ENCODE data around the gene ADGRG1.
"Not testable (repeated sequence)": the region's sequence is repeated elsewhere in the genome, so short reads cannot be mapped to it uniquely, and the experiment has no call there.

The ADGRG1 gene

DNA sequence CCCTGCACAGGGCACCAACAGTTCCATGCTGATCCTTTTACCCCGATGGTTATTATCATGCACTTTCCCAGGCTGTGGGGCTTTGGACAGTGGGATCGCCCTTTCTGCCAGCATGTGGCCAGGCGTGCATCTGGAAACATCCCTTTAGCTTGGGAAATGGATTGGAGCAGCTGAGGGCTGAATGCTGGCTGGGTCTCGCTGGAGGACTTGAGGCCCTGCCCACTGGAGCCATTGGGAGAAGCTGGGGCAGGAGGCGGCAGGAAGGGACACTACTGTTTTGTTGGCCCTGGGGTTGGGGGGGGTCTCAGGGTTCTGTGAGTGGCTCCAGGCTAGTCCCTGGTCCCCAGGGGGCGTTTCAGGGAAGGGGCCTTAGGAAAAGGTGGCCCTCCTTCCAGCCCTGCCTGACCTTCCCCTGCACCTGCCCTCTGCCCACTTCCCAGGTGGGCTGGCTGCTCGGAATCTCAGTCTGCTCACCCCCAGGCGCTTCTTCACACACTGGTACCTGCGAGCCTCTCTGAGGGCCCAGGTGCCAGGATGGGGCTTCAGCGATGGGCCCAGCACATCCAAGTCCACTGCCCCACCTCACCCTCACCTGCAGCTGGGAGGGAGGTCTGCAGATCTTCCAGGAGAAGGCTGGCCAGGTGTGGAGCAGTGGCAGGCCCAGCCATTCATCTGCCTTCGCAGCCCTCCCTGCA is 38.1 kb downstream of the ADGRG1 start:
- in situ Hi-C loops (cut with MboI; ENCODE audit: low sequenced_read_pairs): no loop called here

DNA sequence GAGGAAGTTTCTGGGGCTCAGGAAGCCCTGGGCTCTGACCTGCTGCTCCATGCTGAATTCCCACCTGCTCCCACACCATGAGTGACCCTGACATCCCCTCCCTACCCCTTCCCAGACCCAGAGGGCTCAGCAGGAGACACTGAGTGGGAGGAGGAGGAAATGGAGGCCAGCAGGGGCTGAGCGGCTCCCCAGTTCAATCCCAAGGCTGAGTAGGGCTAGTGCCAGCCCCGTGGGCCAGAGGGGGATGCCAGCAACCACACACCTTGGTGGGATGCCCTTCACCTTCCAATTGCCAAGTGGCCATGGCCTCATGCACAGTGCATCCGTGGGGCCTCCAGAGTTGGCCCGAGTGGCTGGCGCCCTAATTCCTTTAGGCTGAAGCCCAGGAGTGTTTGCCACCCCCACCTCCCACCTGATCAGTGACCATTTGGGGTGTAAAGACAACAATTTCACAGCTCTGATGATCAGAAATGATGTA is 38.7 kb downstream of the ADGRG1 start:
- in situ Hi-C loops (cut with MboI; ENCODE audit: low sequenced_read_pairs): no loop called here

DNA sequence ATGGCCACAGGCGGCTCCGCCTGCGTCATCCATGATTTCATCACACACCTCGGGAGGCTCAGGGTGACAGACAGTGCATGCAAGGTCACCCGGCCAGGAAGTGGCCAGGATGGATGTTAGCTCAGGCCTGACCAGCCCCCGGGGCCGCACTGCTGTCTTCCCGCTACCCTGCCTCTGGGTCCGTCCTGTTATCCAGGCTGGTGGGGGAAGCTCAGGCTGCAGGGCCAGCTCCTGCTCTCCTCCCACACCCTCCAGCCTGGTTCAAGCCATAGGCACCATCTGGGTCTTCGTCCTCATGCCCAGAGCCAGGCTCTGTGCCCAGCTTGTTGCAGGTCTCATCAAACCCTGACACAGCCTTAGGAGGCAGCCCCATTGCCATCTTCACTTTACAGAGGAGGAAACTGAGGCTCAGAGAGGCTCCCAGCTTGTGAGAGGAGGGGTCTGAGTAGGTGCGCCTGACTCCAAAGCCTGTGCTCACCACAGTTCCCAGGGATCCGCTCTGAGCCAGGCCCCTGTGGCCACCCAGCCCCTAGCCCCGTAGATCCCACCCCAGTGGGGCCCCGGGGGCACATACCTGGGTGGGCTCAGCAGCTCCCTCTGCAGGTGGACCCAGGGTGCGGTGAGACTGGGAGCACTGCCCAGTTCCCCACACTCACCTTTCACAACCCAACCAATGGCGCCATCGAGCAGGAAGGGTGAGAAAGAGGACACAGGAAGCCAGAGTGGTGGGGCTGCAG is 39.3 kb downstream of the ADGRG1 start:
- in situ Hi-C loops (cut with MboI; ENCODE audit: low sequenced_read_pairs): no loop called here

DNA sequence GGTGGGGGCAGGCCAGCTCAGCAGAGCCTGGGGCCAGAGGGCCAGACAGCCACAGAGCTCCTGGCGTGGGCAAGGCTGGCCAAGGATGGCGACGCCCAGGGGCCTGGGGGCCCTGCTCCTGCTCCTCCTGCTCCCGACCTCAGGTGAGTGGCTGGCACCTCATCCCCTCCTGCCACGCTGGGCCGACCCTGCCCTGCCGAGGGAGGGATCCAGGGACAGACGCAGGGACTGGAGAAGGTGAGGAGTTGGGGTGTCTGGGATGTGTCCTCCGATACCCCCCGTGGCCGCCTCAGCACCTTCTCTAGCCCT is 39.8 kb downstream of the ADGRG1 start, which contains the start of gene ADGRG3:
TSS of gene ADGRG3 (plus strand) at position 44 of the 309 bp plus-strand sequence. CDS start at position 86, 42 bp downstream.
- in situ Hi-C loops (cut with MboI; ENCODE audit: low sequenced_read_pairs): no loop called here

DNA sequence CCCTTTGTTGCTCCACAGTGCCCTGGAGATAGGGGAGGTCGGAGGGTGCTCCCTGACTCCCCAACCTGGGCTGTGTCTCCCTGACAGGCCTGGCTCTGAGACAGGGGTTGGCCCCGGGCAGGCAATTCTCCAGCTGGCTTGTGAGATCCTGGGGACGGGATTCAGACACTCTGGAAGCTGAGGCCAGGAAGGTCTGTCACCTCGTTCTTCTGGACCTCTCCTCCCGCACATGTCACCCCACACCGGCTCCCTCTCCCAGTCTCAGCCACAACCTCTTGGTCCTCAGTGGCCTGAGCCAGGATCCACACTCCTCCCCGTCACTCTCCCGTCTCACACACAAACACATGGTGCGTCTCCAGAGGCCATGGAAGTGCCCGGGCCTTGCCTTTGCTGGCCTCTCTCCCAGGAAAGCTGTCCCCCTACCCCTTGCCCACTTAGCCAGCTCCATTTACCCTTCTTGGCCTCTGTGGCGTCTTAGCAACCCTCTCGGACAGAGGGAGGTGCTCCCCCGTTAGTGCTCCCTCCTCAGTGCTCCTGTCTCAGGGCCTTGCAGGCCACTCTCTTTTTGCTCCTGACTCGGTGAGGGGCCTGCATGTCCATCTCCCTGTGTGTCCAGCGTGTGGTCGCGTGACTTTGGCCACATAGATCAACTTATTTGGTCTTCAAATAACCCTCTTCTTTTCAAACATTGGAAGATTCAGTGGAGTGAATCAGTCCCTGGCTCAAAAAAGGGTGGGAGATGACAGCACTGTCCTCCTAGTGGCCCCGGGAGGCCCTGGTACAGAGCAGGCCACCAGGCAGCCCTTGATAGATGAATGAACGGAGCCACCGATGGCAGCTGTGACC is 40.4 kb downstream of the ADGRG1 start:
- in situ Hi-C loops (cut with MboI; ENCODE audit: low sequenced_read_pairs): no loop called here

DNA sequence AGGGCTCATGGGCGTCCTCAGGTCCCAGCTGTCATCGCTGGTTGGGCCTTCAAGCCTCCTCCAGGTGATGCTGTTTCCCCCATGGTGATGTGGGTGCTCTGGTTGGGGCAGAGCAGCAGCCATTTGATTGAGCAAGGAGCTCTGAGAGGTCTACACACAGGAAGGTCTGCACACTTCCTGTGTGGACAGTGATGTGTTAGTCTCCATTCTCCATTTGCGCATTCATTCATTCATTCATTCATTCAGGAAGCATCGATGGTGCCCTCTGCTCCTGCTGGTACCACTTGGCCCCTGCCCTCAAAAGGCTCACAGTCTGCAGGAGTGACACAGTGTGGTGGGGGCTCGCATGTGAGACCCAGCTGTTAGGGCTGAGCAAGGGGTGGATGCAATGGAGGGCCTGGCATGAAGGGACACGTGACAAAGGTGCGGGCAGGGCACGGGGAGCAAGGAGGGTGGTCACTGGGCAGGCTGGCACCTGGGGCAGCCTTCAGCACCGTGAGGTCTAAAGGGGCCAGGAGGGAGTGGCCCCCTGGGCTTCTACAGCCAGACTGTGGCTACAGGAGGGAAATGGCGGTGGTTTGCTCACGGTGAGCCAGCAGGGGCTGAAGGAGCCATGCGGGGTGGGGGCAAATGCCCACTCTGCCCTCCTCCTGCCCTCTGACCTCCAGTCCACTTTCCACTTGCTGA is 41.2 kb downstream of the ADGRG1 start:
- in situ Hi-C loops (cut with MboI; ENCODE audit: low sequenced_read_pairs): no loop called here

DNA sequence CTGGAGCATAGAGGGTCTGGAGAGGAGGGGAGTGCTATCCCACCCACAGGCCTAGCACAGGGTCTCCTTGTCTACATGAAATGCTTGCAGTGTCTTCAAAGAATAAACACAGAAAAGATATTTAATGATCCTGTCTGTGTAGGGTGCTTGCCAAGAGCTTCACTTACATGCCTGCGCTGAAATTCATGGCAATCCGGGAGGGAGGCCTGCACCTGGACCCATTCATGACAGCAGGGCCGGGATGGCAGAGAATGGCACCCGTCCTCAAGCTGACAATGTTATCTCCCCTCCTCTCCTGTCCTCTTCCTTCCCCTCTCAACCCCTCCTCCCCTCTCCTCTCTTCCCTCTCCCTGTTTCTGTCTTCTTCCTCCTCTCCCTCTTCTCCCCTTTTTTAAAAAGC is 41.8 kb downstream of the ADGRG1 start:
- in situ Hi-C loops (cut with MboI; ENCODE audit: low sequenced_read_pairs): no loop called here

DNA sequence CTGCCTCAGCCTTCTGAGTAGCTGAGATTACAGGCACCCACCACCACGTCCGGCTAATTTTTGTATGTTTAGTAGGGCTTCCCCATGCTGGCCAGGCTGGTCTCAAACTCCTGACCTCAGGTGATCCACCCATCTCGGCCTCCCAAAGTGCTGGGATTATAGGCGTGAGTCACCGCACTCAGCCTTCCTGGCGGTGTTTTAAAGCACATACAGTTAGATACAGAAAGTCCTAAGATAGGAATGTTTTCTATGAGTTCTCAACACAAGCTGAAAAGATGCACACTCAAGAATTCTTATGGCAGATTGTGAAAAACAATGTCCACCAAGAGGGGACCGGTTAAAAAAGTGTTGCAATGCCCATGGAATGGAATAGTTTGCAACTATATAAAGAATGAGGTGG is 43.0 kb downstream of the ADGRG1 start:
- in situ Hi-C loops (cut with MboI; ENCODE audit: low sequenced_read_pairs): not testable (repeated sequence)

DNA sequence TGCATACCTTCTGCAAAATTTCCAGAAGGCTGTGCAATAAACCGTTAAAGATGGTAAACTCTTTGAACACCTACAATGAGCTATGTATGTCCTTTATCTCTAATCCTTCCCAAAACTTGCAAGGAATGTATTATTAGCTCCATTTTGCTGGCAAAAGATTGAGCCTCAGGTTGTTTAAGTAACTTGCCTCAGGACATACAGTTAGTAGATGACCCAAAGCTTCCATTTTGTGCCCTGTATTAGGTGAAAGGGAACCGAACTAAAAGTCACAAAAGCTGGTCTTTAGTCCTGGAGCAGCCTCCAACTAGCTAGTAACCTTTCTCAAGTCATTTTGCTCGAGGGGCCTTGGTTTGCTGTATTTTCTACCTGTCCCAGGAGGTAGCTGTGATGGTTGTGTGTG is 44.0 kb downstream of the ADGRG1 start:
- in situ Hi-C loops (cut with MboI; ENCODE audit: low sequenced_read_pairs): no loop called here

DNA sequence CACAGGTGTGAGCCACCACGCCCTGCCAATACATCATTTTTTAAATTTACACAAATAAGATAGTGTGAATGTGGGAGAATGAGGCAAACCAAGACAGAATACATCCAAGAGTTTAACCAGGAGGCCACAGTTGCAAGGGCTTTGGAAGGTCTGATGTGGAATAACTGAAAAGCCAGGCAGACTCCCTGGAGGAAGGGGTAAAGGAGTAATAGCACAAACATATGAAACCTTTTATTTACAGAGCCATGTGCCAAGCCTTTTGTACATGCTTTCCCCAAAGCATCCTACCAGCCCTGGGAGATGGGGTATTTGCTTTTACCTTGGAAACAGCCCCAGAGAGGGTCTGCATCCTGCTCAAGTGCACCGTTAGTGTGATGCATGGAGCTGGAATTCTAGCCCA is 44.4 kb downstream of the ADGRG1 start:
- in situ Hi-C loops (cut with MboI; ENCODE audit: low sequenced_read_pairs): no loop called here

DNA sequence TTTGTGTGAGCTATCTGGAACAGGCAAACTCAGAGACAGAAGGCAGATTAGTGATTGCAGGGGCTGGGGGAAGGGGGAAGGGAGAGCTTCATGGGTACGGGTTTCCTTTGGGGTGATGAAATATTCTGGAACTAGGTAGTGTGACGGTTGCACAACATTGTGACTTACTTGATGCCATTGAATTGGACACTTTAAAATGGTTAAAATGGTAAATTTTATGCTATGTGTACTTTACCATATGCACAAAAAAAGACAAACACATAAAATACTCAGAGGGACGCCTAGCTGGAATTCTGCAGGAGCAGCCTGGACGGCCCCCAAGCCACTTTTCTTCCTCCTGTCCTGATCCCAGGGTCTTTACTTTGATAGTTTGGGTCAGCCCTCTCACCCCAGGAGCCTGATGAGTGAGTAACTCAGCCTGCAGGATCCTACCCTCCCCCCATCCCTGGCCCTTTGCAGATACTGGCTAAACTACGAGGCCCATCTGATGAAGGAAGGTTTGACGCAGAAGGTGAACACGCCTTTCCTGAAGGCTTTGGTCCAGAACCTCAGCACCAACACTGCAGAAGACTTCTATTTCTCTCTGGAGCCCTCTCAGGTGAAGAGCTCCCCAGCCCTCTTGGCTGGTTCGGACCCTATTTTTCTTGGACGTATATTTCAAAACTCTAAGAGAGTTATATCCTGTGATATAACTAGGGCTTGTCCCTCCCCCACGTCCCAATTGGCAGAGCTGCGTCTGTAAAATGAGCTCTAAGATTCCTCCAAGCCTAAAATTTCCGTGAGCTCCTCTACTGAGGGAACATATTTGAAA is 47.5 kb downstream of the ADGRG1 start:
- in situ Hi-C loops (cut with MboI; ENCODE audit: low sequenced_read_pairs): no loop called here

DNA sequence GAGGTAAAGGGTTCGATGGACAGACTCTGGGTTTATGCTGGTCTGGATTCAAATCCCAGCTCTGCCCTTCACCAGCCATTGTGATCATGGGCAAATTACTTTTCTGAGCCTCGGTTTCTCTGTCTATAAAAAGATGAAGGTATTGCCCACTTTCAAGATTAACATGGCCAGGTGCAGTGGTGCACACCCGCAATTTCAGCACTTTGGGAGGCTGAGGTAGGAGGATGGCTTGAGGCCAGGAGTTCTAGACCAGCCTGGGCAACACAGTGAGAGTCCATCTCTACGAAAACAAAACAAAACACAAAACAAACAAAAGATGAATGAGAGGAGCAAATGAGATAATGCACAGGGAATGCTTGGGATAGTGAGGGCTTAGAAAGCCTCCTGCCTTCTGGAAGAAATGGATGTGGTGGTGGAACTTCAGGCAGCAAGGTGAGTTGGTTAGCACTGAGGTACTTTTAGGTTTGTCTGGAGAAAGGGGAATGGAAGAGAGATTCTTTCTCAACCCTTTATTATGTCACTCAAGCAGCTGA is 48.2 kb downstream of the ADGRG1 start:
- in situ Hi-C loops (cut with MboI; ENCODE audit: low sequenced_read_pairs): no loop called here

DNA sequence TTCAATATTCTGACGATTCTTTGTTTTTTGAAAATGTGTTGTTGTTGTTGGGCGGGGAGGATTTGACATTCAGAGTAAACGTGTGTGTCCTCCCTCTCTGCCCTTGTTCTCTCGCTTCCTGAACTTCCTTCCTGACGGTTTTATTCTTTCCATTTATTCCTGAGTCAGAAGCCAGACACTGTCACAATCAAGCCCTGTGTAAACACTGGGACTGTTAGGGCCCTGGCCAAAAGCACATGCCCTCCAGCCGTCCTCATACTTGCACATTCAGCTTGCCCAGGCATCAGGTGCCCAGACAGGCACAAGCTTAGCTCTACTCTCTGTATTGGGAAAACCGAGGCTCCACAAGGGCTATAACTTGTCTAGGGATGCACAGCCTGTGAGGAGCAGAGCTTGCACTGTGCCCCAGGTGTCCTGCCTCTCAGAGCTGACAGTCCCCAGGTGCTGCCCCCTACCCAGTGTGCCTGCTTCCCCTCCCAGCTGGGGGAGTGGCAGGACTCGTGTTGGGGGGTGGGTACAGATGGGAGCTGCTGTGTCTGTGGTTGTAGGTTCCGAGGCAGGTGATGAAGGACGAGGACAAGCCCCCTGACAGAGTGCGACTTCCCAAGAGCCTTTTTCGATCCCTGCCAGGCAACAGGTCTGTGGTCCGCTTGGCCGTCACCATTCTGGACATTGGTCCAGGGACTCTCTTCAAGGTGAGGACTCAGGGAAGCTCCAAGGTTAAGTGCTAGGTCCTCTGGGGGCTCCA is 49.4 kb downstream of the ADGRG1 start:
- in situ Hi-C loops (cut with MboI; ENCODE audit: low sequenced_read_pairs): no loop called here

DNA sequence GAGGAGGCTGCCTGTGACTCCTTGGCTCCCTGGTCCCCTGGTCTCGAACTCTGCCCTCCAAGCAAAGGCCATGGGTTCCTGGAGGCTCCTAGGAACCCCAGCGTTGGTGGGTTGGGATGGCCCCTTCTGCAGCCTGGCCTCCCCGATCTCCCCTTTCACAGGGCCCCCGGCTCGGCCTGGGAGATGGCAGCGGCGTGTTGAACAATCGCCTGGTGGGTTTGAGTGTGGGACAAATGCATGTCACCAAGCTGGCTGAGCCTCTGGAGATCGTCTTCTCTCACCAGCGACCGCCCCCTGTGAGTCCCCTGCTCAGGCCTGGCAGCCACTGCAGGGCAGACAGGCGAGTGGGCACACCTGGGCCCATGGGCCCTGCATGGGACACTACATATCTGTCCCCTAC is 50.6 kb downstream of the ADGRG1 start:
- in situ Hi-C loops (cut with MboI; ENCODE audit: low sequenced_read_pairs): no loop called here

DNA sequence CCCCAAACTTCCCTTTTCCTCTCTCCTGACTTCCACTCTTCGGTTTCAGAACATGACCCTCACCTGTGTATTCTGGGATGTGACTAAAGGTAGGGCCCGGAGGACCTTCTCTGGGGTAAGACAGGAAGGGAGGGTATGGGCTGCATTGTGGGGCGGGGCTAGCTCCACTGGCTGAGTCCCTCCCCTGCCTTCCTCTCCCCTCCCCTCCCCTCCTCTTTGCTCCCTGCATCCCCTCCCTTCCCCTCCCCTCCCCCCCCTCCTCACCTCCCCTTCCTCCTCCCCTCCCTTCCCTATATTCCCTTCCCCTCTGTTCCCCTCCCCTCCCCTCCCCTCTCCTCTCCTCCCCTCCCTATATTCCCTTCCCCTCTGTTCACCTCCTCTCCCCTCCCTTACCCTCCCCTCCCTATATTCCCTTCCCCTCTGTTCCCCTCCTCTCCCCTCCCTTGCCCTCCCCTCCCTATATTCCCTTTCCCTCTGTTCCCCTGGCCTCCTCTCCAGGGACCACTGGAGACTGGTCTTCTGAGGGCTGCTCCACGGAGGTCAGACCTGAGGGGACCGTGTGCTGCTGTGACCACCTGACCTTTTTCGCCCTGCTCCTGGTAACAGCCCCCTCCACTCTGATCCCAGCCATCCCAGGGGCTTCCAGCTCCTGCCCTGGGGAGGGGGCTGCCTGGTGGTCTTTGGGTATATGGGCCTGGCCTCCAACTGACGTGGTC is 51.5 kb downstream of the ADGRG1 start:
- in situ Hi-C loops (cut with MboI; ENCODE audit: low sequenced_read_pairs): no loop called here

DNA sequence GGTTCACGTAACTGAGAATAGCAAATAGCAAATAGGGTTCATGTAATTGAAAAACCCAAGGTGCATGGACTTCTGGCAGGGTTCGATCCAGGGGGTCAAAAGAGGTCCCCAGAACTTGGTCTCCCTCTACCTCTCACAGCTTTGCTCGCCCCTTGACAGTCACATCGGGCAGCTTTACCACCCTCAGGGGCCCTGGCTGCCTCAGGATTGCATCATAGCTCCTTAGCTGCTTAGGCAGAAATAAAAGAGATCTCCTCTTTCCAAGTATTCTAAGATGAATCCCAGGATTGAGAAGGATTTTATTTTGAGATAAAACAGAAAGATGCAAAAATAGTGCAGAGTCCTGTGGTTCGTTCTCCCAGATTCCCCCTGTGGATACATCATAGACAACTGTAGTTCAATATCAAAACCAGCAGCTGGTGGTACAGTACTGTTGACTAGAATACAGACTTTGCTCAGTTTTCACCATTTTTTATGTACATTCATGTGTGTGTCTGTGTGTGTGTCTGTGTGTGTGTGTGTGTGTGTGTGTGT is 52.5 kb downstream of the ADGRG1 start:
- in situ Hi-C loops (cut with MboI; ENCODE audit: low sequenced_read_pairs): no loop called here

DNA sequence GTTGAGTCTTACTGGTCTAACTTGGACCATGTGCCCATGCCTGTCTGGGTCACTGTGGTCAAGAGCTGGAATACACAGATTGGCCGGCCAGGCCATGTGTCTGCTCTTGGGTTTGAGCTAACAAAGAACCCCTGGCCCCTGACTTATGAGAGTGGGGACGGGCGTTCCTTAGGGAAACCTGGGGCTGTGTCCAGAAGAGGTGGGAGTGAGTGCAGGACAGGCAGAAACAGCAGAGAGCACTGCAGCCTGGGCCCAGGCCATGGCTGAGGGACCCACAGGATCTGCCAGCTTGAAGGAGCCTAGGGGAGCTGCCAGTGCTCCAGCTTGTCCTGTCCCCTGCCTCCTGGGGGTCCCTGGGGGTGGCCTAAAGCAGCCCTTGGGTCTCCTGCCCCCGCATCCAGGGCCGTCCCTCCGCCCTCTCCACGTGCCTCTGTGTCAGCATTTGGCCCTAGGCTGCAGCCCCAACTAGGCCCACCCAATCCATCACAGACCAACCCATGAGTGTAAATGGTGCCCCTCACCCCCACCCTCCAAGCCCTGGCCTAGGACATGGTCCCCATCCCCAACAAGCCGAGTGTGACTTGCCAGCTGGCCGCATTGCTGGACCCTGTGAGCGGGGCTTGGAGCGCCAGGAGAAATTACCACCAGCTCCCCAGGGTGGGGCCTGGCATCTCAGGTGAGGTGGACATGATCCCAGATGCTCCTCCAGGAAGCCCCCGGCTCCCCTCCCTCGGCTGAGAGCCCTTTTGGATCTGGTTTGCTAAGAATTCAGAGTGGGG is 53.7 kb downstream of the ADGRG1 start:
- in situ Hi-C loops (cut with MboI; ENCODE audit: low sequenced_read_pairs): no loop called here
